Fibroblast of skin of right quadriceps (primary cell): ENCODE data around the gene SYNE2.

Experiments
- DNase-seq: peaks from one replicate; pipeline ENCODE4 v3.0.0-alpha.2; 2013

The SYNE2 gene

GRCh38 chr14:63909984-63910383 lies 57.2 kb downstream of the SYNE2 start:
- DNase-seq: peak; percentile 34

- no peak for DNase-seq
Observed at GRCh38 chr14:63910583-63911363, 58.0 kb downstream of the SYNE2 start.

DNA sequence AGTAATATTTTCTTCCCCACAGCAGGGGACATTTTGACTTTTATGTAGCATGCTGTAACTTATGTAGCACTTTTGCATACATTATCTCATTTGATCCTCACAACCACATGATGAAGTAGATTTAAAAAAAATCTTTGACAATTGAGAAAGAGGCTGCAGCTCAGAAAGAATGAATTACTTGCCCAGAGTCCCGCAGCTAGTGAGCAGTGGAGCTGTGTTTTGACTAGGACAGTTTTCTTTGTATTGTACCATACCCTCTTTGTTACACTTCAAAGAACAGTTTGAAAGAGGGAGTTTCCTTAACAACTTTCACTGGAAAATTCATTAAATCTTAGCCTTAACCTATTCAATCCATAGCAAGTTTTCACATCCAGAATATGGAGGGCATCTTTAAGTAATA lies 58.6 kb downstream of the SYNE2 start:
- no peak for DNase-seq

DNA sequence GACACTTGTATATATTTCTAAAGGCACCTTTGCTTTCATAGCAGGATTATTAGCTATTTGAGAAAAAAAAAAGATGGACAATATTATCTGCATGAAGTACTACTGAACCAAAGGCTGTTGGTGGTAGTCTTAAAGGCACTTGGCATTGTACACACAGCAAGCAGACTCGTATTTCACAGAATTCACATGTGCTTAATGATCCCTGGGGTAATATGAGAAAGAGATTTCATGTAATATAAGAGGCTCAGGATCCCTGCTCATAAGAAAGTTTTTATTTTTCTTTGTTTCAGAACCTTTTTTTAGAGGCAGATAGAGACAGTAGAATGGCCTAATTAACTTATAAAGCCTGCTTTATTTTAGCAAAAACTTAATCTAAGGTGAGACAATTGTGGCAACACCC lies 59.5 kb downstream of the SYNE2 start:
- DNase-seq: no peak

- DNase-seq: no peak
Observed at GRCh38 chr14:63918411-63918810, 65.6 kb downstream of the SYNE2 start.

- no peak for DNase-seq
Observed at GRCh38 chr14:63922696-63923421, 70.1 kb downstream of the SYNE2 start.

DNA sequence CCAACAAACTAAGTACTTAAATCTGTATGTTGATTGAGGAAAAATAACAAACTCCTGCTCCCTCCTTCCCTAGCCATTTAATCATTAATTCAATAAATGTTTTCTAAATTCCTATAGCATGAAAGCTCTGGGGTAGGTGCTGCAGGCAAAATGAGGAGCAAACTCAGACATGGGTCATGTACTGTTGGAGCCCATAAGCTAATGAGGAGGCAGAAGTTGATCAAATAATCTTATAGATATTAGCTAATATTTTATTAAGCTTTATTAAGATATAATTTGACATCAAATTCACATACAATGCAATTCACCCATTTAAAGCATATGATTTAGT lies 70.6 kb downstream of the SYNE2 start:
- no peak for DNase-seq

GRCh38 chr14:63924375-63924774 lies 71.6 kb downstream of the SYNE2 start:
- DNase-seq: no peak

- DNase-seq: no peak
Observed at GRCh38 chr14:63926641-63927040, 73.8 kb downstream of the SYNE2 start.

DNA sequence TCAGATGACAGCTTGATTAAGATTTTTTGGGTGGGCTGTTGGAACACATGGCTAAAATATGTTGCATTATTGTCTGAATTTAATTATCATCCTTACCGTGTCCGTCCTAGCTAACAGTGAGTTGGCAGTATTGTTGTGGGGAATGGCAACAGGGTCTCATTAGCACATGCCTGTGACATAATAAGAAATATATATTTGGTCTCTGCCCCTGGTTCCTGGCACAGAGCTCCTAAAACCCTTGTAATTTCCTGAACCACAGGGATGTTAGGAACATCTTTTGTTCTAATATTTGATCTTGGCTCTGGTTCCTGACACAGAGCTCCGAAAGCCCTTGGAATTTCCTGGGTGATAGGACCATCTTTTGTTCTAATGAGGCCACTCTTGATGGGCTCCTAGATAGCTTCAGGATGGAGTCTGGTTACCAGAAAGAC lies 76.0 kb downstream of the SYNE2 start:
- no peak for DNase-seq

- DNase-seq: no peak
Observed at GRCh38 chr14:63933110-63933509, 80.3 kb downstream of the SYNE2 start.

- DNase-seq: no peak
Observed at GRCh38 chr14:63933711-63934110, 80.9 kb downstream of the SYNE2 start.

DNA sequence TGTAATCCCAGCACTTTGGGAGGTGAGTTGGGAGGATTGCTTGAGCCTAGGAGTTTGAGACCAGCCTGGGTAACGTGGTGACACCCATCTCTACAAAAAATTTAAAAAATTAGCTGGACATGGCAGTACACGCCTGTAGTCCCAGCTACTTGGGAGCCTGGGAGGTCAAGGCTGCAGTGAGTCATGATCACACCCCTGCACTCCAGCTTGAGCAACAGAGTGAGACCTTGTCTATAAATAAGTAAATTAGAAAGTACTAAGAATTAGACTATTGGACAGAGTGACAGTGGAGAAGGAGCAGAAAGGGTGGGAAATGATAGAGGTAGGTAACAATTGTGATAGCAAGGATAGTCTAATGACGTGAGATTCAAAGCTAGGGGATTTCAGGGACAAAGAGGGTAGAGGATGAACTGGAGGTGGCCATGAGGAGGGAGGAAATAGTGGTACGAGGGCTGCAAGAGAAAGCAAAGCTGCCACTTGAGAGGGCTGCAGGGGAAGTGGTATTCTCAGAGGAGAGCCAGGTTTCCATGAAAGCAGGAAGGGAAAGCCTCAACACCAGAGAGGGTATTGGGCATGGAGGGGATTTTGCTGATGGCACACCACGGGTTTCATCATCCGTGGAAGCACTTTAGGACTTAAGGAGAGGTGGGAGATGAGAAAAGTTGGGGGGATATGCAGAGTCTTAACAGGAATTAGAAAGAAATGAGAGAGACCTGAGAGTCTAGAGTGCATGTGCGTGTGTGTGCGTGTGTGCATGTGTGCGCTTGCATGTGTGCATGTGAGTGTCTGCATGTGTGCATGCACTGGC lies 85.6 kb downstream of the SYNE2 start:
- no peak for DNase-seq

DNA sequence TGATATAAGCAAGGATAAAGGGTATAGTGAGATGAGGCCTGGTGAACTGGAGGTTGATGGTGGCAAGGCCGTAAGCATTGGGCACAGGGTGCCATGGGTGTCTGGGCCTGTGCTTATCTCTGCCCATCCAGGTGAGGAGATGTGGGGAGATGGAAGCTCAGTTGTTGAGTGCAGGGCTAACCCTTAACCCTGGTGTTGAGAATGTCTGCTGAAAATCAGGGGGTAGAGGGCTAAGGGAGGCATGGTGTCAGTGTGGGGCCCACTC lies 86.1 kb downstream of the SYNE2 start:
- no peak for DNase-seq

DNA sequence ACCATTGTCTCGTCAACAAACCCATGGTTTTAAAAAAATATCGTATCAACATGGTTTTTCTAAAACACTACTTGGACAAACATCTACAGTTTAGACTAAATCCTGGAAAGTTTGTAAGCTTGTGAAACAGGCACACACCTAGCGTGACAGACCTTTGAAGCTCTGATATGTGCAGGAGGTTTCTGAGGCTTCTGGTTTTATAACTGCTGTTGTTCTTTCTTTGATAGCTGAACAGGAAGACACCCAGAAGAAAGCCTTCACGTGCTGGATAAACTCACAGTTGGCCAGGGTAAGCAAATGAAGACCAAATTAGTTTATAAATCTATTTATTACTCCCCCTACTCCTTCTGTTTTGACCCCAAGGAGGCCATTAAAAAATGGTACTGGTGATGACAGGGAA lies 87.6 kb downstream of the SYNE2 start:
- DNase-seq: no peak

GRCh38 chr14:63941023-63941422 lies 88.2 kb downstream of the SYNE2 start:
- no peak for DNase-seq

DNA sequence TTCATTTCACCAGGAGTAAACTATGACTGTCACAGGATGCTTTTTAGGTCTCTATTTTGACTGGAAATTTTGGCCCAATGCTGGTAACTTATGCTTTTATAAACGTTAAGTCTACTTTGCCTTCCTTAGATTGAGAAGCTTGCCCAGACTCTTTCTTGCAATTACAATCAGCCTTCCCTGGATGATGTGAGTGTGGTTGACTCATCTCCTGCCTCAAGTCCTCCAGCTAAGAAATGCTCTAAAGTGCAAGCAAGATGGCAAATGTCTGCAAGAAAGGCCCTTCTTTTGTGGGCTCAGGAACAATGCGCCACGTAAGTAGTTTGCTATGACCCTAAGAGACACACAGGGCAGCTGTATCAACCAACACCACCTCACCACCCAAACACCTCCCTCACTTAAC lies 96.9 kb downstream of the SYNE2 start:
- DNase-seq: no peak

GRCh38 chr14:63951021-63951420 lies 98.2 kb downstream of the SYNE2 start:
- DNase-seq: no peak

GRCh38 chr14:63951429-63951828 lies 98.6 kb downstream of the SYNE2 start:
- DNase-seq: no peak

DNA sequence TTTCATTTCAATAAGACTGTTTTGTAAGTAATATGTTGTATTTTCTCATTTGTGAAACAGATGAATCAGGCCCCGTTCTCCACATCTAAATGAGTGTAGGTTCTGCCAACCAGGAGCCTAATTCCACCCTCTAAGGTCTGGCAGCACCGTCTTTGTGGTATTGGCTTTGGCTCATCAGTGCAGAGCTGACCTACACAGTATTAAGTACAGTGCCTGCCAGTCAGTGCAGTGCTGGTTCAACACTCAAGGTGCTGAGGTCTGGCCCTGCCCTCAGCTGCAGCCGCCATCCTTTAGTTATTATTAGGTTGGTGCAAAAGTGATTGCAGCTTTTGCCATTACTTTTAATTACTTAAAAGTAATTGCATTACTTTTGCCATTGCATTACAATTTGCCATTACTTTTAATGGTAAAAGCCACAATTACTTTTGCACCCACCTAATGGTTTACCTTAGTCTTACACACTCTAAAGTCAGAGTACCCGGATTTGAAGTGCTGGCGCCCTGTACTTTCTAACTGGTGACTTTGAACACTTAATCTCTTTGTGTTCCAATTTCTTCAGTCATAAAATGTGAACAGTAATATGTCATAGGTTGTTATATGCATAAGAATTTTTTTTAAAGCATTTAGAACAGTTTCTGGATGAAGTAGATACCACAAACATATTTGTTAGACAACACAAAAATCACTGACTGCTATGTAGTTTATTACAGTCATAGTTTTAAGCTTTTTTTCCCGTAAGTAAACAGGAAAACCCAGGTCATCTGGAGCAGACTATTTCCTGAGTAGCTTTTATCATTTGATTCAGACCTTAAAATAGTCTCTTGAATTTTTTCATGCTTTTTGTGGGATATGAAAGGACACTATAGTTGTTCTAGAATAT lies 99.5 kb downstream of the SYNE2 start:
- DNase-seq: no peak

DNA sequence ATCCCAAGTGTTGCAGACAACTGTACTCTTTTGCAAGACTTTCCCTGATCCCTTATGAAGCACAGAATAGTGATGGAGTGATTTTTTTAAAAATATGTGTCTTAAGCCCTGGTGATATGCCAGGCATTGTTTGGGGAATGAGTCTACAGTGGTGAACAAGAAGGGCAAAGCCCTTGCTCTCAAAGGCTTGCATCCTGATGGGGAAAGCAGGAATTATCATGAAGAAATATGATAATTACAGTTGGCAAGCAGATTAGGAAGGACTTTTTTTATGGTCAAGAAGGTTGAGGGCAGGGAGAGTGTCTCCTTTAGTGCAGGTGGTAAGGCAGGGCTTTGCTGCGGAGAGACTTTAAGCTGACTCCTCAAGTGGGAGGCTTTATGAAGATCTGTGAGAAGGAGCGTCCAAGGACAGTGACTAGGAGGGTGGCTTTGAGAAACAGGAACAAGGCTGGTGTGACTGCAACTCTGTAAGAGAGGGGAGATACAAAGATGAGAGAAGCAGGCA lies 100.2 kb downstream of the SYNE2 start:
- DNase-seq: peak; percentile 14

DNA sequence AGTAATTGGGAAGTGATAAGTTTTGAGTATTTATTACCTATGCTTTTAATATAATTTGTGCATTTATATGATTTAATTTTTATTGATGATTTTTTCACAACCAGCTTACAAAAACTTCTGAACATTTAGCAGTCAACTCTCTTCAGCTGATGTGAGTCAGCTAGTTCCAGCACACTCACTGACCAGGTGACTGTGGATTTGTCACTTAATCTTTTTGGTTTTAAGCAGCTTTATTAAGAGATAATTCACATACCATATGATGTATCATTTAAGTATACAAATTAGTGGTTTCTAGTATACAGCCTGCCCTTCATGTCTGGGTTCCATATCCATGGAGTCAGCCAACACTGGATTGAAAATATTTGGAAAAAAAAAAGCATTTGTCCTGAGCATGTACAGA lies 103.5 kb downstream of the SYNE2 start:
- DNase-seq: peak; percentile 27
